Right renal pelvis (tissue), 4 donors: ENCODE data around the gene GGCT. TPM values are rescaled to one million over a fixed set of nuclear protein-coding genes. Genes with fewer than 3 reads are reported as not detected.
A peak's percentile ranks its signal among the peaks of the same experiment; 100 is the strongest.

Source experiments
- DNase-seq, 4 donors: peaks; one replicate each; pipeline ENCODE4 v3.0.0-alpha.2; 2013; ENCODE audit warnings: low read depth in 4 of 4, low spot score in 3 of 4, missing footprints in 1 of 4
- polyA plus RNA-seq, 4 donors: library from polyadenylated mRNA; unstranded; fragments of 120-200 nt; gene quantifications; one replicate each; pipeline ENCODE4 v1.2.1, GENCODE V29; 2013; ENCODE audit not compliant: insufficient read length in 4 of 4

GGCT gene
- polyA plus RNA-seq, 4 donors = 68.2 to 84.9 (median 80.5) TPM

DNA sequence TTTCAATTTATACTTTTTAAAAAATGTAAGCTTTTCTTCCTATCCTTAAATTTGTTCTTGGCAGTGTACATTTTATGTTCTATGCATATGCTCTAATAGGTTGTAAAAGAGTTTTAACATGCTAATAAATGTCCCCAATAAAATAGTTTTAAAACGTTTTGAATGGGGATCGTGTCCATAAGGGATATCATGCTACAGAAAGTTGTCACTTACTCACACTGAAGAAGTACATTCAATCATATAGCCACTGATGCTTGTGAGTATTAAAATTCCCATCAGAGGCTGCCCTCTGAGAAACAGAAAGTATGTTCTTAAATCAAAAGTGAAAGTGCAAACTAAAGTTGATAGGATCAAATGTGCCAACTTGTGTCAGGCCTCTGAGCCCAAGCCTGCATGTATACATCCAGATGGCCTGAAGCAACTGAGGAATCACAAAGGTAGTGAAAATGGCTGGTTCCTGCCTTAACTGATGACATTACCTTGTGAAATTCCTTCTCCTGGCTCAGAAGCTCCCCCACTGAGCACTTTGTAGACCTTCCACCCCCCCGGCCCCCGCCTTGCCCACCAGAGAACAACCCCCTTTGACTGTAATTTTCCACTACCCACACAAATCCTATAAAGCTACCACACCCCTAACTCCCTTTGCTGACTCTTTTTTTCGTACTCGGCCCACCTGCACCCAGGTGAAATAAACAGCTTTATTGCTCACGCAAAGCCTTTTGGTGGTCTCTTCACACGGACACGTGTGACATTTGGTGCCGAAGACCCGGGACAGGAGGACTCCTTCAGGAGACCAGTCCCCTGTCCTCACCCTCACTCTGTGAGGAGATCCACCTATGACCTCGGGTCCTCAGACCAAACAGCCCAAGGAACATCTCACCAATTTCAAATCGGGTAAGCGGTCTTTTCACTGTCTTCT lies 25.2 kb downstream of the GGCT start:
- no peak for DNase-seq

DNA sequence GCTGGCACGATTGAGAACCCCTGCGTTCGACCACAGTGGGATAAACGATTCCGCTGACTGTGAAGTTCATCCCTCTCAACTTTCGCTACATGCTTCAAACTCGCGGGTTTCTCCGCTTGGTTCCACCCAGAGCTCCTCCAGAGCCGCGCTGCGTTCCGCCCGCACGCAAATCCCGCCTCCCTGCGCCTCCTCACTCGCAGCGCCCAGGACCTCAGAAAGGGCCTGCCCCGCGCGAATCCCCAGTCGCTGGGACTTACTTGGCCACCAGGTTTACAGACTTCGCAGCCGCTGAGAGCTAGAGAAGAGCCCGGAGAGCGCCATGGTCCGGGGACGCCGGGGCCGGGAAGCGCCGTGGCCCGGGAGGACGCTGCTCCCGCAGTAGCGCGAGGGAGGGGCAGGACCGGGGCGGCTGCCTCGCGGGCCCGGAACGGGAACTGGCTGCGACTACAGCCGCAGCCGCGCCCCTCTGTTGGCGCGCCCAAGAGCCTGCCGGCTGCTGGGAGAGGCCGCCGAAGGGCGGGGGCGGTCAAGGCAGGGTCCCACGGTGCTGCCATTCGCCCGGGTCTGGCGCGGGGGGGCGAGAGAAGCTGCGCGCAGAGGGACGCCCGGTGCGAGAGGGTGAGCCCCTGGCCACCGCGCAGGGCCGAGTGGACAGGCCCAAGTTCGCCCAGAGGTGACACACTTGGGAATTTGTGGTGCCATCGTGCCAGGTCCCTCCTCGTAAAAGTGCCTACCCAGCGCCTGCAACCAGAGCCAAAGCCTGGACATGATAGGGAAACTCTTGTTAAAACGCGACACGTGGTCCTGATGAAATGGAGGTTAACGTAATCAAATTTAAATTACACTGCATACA lies 26.1 kb downstream of the GGCT start, which contains the start of gene NOD1:
TSS of gene NOD1 (minus strand) at position 436 of the 853 bp plus-strand sequence. CDS start 21,863 bp downstream, outside the sequence.
- DNase-seq = peak in 2 of 4 donors; percentile 49 to 57

DNA sequence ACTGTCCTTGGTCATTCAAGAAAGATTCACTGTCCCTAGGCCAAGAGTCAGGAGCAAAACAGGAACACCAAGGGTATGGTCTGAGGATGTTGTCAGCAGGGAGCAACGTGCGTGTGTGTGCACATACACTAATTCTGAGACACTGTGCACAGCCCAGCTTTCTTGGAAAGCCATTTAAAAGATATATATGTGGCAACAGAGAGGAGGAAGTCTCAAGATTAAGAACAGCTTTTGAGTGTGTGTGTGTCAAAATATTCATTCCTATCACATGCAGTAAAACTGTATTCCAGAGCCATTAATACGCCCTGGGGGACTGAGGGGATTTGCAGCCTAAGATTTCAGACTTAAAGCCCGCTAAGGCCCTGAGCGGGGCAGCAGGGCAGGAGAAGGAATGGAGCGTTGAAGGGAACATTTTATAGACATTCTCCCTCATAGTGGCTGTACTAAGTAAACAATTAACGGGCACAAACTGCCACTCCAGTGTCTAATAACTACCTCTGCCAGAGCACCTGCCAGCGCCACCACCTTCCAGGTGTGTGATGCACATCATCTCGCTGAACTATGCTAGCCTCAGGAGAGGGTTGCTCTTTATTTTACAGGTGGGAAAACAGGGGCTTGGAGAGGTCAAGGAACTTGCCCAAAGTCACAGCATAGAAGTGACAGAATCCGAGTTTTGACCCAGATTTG lies 28.0 kb downstream of the GGCT start:
- DNase-seq = no peak

DNA sequence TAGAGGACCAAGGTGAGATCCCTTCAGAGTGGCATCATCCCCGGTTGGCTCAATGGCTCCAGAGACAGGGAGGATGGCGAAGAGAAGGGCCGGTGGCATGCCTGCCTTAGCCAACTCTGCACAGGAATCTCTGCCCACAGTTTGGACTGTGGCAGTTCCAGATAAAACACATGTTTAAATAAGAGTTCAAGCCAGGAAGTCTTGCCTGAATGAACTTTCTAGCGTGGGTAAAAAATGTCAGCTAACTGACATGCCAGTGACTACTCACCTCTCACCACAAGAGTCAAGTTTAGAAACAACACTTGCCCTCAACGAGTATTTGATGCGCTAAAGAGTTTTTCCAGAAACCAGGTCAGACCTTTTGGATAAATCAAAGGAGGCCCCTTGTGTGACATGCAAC lies 29.0 kb downstream of the GGCT start:
- no peak for DNase-seq

DNA sequence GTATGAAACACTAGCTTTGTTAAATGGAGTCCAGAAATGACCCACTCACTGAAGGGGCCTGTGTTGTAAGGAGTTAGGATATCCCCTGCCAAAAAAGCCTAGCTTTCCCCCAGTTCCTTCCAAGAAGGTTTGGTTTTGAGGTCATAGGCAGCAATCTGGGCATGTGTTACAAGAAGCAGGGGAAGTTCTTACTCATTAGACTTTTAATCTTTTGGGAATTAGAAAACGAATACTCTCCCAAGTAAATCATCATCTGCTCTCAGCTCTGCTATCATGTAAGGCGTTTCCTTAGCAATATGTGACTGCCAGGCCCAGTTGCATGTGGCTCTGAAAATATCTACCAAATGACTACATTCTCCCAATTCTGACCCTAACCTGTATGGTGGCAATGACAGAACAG lies 29.7 kb downstream of the GGCT start:
- no peak for DNase-seq

DNA sequence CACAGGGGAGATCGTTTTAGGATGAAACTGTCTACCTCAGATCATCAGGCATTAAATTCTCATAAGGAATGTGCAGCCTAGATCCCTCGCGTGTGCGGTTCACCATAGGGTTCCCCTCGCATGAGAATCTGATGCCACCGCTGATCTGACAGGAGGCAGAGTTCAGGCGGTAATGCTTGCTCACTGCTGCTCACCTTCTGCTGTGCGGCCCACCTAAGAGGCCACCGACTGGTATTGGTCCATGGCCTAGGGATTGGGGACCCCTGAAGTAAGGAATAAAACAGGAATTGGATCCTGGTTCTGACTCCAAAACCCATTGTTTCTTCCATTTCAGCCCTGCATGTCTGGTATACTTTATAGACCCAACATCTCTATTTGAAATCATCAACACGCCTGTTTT lies 30.1 kb downstream of the GGCT start:
- no peak for DNase-seq

DNA sequence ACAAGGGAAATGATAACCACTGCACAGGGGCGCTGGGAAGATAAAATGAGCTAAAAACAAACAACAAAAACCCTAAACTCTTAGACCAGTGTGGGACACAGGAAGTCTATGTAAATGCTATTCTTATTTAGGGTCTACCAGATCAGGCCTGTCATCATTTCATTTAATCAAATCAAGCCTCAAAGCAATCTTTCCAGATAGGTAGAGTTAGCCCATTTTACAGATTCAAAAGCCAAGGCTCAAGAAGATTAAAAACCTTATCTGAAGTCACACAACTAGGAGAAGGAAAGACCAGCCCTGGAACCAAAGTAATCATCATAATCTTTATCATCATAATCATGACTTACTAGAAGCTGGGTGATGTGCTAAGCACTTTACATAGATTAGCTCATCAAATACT lies 30.7 kb downstream of the GGCT start:
- no peak for DNase-seq

DNA sequence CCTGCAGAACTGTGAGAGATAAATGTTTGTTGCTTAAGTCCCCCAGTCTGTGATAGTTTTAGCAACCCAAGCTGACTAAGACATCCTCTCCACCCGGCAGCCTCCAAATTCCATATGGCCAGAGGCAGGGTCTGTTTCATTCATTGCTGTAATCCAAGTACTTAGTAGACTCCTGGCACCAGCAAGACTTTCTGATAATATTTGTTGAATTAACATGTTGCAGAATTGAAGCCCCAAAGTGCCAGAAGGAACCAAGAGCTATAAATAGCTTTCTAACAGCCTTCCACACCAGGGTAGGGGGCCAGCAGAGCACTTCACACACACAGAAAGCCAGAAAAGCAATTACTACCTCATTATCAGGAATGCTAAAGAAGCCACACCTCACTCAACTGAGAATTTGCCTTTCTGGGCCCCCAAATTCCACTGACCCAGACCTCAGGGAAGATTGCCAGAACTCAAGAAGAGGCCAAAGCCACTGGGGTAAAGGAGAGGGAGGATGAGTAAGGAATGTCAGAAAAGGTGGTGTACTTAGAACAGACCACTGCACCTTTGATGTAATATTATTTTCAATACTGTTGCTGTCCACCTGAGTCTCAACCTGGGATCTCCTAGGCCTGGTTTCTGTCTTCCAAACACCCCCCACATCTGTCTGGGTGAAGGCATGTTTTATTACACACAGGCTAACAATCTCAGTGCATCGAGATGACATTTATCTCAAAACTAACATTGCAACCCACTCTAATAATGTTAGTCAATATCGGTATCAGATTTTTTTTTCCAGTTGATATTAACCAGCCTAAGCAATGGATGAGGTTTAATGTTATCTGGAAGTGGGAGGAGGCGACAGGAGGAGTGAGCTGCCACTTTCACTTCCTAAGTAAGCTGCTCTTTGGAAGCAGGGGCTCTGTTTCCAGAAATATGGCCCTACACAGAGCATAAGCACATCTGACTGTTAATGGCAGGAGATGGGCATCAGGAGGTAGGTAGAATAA lies 31.5 kb downstream of the GGCT start:
- DNase-seq = no peak

DNA sequence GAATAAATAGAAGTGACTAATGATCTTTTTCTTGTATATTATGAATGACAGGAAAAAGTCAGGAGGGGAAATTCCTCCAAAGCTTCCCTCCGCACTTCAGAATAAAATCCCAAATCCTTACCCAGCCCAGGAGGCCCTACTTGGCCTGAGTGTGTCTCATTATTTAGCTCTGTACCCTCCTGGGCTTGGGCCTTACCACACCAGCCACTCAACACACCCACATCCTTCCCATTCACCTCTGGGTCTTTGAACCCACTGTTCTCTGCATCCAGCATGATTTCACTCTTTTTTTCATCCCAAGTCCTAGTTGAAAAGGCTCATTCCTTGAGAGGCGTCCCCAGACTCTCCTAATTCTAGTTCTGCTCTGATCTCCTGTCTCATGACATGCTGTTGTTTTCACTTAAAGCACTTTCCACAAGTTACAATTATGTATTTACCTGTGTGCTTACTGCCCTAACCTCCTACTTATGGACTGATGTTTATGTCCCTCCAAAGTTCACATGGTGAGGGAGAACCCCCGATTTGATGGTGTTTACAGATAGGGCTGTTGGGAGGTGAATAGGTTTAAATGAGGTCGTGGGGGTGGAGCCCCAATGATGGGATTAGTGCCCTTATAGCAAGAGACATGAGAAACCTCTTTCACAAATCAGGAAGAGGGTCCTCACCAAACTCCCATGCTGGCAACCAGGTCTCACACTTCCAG lies 32.4 kb downstream of the GGCT start:
- no peak for DNase-seq

DNA sequence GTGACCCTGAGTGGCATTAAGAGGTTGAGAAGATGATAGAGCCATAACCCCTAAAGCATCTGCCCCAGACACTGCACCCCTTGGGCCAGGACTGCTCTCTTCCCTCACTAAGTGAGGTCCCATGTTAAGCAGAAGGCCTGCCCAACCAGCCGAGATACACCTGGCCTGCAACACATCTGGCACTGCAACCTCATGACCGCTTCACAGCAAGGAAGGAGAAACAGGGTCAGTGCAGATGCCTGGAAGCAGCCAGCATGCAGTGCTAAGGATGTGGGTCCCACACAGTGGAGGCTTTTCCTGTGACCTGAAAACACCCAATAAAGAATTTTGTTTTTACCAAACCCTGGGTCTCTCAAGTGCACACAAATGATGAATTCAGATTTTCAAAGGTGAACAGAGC lies 33.4 kb downstream of the GGCT start:
- no peak for DNase-seq

DNA sequence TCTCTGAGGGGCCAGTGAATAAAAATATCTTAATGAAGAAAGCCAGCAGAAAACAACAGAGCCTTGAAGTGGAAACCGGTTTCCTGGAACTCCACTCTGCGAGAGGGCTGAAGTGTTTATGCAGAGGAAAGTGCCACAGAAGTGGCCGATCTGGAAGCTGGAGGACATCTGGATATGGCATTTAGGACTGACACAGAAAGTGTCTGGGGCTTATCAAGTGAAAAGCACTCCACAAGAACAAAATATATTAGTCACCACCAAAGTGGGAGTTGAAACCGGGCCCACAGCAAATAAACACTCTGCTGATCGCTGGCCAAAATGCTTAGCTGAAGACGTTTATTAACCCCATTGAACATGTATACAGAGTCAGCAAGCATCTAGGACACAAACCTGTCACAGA lies 33.9 kb downstream of the GGCT start:
- no peak for DNase-seq

DNA sequence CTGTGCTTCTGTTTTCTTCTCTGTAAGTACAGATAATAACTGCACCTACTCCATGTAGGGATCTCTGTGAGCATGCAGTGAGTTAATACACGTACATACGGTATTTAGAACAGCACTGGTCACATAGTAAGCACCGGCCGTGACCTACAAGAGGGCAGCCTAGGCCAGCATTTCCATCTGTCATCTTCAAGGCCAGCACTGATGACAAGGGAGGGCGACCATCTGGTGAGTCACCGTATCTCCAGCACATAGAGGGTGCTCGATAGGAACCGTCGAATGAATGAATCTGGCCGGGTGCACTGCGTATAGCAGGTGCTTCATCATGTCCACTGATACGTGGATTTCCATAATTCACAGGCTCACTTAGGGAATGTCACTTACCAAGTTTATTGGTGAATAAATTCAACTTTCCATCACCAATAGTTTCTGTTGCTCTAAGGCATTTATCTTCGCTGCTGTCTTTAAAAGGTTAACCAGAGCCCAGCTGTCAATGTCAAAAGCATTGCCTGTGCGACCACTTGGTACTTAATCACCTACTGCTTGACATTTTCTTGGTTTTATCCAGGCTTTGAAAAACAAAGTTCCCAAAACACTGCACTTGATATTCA lies 34.4 kb downstream of the GGCT start:
- DNase-seq = no peak

DNA sequence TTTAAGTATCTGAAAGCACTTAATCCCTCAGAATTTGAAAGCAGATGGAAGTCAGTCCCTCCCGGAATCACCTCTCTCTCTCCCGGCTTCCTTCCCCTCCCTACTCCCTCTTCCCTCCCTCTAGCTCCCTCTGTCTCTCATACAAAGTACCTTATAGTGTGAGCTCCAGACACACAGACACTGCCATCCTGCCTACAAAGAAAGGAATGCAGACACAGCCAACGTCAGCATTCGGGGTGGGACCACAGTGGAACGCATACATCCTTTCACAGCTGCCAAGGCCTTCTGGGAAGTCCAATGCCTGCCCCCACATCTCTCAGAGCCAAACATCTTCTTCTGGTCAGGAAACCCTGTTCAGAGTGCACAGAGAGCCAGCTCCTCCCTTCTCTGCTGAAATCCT lies 35.3 kb downstream of the GGCT start:
- DNase-seq = no peak

DNA sequence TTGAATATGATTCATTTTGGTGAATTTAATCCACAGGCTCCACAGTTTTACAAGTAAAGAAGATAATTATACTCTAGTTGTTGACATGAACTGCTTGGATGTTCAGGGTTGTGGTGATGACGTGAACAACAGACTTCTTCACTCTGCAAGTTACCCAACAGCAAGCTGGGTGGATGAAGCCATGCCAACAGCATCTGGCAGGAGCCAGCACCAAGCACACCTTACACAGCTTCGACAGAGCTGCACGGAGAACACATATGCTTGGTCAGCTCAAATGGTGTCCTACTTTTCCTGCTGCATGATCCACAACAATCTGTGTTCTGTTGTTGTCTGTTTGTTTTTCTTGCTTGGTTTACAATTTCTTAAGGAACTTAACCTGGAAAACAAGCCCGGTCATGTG lies 35.8 kb downstream of the GGCT start:
- DNase-seq = no peak

DNA sequence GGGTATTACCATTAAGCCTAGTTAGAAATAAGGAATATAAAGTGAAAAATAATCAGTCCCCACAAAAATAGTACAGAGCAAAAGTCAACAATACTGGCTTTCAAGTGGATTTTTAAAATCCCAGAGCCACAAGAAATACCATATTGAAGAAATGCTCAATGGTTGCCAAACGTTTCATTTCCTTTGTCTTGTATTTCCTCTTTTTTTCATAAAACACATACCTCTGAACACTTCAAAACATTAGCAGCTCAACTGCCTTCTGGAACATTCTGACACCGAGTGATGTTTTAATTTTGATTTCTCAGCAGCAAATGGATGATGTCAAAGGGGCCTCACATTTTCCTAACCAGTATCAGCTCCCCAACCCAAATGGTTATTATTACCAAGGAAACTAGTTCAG lies 36.6 kb downstream of the GGCT start:
- DNase-seq = no peak

DNA sequence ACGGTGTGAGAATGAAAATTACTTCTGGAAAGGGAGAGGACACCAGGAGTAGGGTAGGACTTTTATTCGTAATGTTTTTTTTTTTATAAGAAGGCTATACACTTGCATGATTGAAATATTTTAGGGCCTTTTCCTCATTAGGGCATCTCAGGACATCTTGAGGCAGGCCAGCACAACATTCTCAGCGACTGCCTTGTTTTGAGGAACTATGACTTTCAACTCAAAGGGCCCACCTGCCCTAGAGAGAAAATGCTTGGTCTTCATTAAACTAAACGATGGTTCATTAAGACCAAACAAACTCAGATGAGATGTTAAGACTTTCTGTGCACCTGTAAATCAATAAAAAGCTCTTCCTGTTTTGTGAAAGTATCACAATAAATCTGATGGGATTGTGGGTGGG lies 37.4 kb downstream of the GGCT start:
- no peak for DNase-seq

DNA sequence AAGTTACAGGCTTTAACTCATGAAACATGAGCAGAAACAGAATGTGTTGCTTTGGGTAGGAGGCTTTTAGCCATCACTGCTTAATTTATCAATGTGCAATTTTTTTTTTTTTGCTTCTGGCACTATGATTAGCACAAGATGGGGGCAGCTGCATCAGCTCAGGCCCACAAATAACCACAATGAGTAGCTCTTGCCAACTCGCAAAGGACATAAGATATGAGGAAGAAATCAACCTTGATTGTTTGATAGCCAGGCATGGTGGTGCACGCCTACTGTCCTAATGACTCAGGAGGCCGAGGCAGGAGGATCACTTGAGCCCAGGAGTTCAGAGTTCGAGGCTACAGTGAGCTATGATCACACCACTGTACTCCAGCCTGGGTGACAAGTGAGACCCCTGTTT lies 38.4 kb downstream of the GGCT start:
- DNase-seq = no peak

DNA sequence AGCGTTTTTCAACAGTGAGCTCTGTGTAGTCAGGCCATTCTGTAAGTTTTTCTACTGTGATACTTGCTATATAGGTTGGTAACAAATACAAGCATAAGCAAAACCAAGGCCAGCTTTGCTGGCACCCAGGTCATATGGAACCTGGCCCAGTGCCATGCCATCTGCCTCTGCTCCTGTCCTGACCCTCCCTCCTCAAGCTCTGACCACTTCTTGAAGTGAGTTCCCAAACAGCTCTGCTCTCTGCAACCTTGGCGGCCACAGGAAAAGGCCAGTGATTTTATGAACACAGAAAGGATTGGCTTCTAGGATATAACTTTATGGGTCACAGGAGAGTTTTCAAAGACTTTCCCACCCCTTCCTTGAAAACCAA lies 38.8 kb downstream of the GGCT start:
- no peak for DNase-seq
